Putamen (tissue), 1 donor: Measurements from ENCODE around the gene C1orf53.
"Not testable (repeated sequence)": the region's sequence is repeated elsewhere in the genome, so short reads cannot be mapped to it uniquely, and the experiment has no call there.

Experiments
- DNase-seq: peaks from one replicate; pipeline ENCODE4 v3.0.0-alpha.2; 2016; ENCODE audit warnings: low spot score

C1orf53 gene

GRCh38 chr1:197902454-197903195 lies at the start of gene C1orf53:
TSS of gene C1orf53 (plus strand) at chr1:197902630. CDS start at chr1:197902650, 20 bp downstream.
- peak; percentile 88 for DNase-seq

GRCh38 chr1:197855751-197856150 lies 46.7 kb upstream of the C1orf53 start:
- not testable (repeated sequence) for DNase-seq

GRCh38 chr1:197857477-197857876 lies 45.0 kb upstream of the C1orf53 start:
- DNase-seq = no peak

- no peak for DNase-seq
Measured at GRCh38 chr1:197859024-197859423, 43.4 kb upstream of the C1orf53 start.

- DNase-seq = no peak
Measured at GRCh38 chr1:197862221-197862620, 40.2 kb upstream of the C1orf53 start.

- DNase-seq = no peak
Measured at GRCh38 chr1:197862671-197863070, 39.8 kb upstream of the C1orf53 start.

- DNase-seq = no peak
Measured at GRCh38 chr1:197865809-197866208, 36.6 kb upstream of the C1orf53 start.

GRCh38 chr1:197868751-197869489 lies 33.5 kb upstream of the C1orf53 start:
- DNase-seq = peak; percentile 21

GRCh38 chr1:197869490-197870077 lies 32.8 kb upstream of the C1orf53 start:
- no peak for DNase-seq

GRCh38 chr1:197876894-197877293 lies 25.5 kb upstream of the C1orf53 start:
- no peak for DNase-seq

- DNase-seq = not testable (repeated sequence)
Measured at GRCh38 chr1:197880385-197880784, 22.0 kb upstream of the C1orf53 start.

- not testable (repeated sequence) for DNase-seq
Measured at GRCh38 chr1:197882241-197882640, 20.2 kb upstream of the C1orf53 start.

- no peak for DNase-seq
Measured at GRCh38 chr1:197884173-197884572, 18.3 kb upstream of the C1orf53 start.

GRCh38 chr1:197890936-197891335 lies 11.5 kb upstream of the C1orf53 start:
- DNase-seq = peak; percentile 25

- DNase-seq = no peak
Measured at GRCh38 chr1:197892684-197893083, 9.7 kb upstream of the C1orf53 start.

GRCh38 chr1:197896301-197896700 lies 6.1 kb upstream of the C1orf53 start:
- no peak for DNase-seq

- DNase-seq = no peak
Measured at GRCh38 chr1:197899037-197899436, 3.4 kb upstream of the C1orf53 start.

- no peak for DNase-seq
Measured at GRCh38 chr1:197902131-197902453, 338 bp upstream of the C1orf53 start.

GRCh38 chr1:197903196-197903514 lies 725 bp downstream of the C1orf53 start:
- no peak for DNase-seq

GRCh38 chr1:197904126-197904787 lies 1.8 kb downstream of the C1orf53 start:
- DNase-seq = no peak

GRCh38 chr1:197905699-197906351 lies 3.4 kb downstream of the C1orf53 start:
- no peak for DNase-seq
